Loucy (cell line): ENCODE data around the gene AGR3.

Experiments used
- H2AFZ ChIP-seq: fragments of 200-600 bp; sonication (generic); 2 replicates; pipeline ENCODE4 v1.6.0; 2016; ENCODE audit warnings: antibody characterized with exemption, mild to moderate bottlenecking, low read length, moderate library complexity
- H3F3A ChIP-seq: fragments of 200-600 bp; 2 replicates; pipeline ENCODE4 v1.6.0; 2016; ENCODE audit warnings: antibody characterized with exemption, low read depth, mild to moderate bottlenecking
- H3K27me3 ChIP-seq: fragments of 200-600 bp; sonication (generic); 2 replicates; pipeline ENCODE4 v1.6.1; 2014; ENCODE audit warnings: low read length, mild to moderate bottlenecking; ENCODE audit not compliant: insufficient read depth, poor library complexity, severe bottlenecking
- H3K36me3 ChIP-seq: fragments of 200-600 bp; sonication (generic); 2 replicates; pipeline ENCODE4 v1.6.1; 2016; ENCODE audit warnings: low read length; ENCODE audit not compliant: insufficient read depth
- H3K4me1 ChIP-seq: fragments of 200-600 bp; sonication (generic); 2 replicates; pipeline ENCODE4 v1.5.1; 2014; ENCODE audit warnings: low read length, mild to moderate bottlenecking; ENCODE audit not compliant: insufficient read depth, poor library complexity, severe bottlenecking
- H3K4me2 ChIP-seq: fragments of 200-600 bp; sonication (generic); 2 replicates; pipeline ENCODE4 v1.6.0; 2014; ENCODE audit warnings: antibody characterized with exemption, low read length, low read depth, mild to moderate bottlenecking; ENCODE audit not compliant: poor library complexity, severe bottlenecking
- H3K4me3 ChIP-seq: fragments of 200-600 bp; sonication (generic); 2 replicates; pipeline ENCODE4 v1.5.1; 2014; ENCODE audit warnings: low read length, mild to moderate bottlenecking, mixed read lengths; ENCODE audit not compliant: poor library complexity, severe bottlenecking
- H3K79me2 ChIP-seq: fragments of 200-600 bp; sonication (generic); 2 replicates; pipeline ENCODE4 v1.6.1; 2014; ENCODE audit warnings: low read length; ENCODE audit not compliant: insufficient read depth
- H3K9ac ChIP-seq: fragments of 200-600 bp; sonication (generic); 2 replicates; pipeline ENCODE4 v1.6.0; 2014; ENCODE audit warnings: mild to moderate bottlenecking, low read depth, low read length, moderate library complexity; ENCODE audit not compliant: poor library complexity, severe bottlenecking
- H3K9me2 ChIP-seq: fragments of 200-600 bp; sonication (generic); replicated peaks from 2 replicates; pipeline ENCODE4 v1.6.1; 2016; ENCODE audit warnings: low read depth, low read length, mixed read lengths
- H3K9me3 ChIP-seq: fragments of 200-600 bp; sonication (generic); 2 replicates; pipeline ENCODE4 v1.6.1; 2014; ENCODE audit warnings: mild to moderate bottlenecking, antibody characterized with exemption, low read length, low read depth; ENCODE audit not compliant: insufficient read depth
- H4K20me1 ChIP-seq: fragments of 200-600 bp; sonication (generic); 2 replicates; pipeline ENCODE4 v1.6.0; 2014; ENCODE audit warnings: antibody characterized with exemption, low read length, mild to moderate bottlenecking; ENCODE audit not compliant: insufficient read depth, poor library complexity, severe bottlenecking
- EZH2phosphoT487 ChIP-seq: fragments of 200-600 bp; IDR thresholded peaks from 2 replicates; pipeline ENCODE4 v1.6.1; 2018; ENCODE audit warnings: antibody characterized with exemption, mild to moderate bottlenecking, moderate library complexity, borderline replicate concordance
- TF ChIP-seq, protein P1 (sequence below): fragments of 200-600 bp; sonication (generic); conservative IDR thresholded peaks from 2 replicates; pipeline ENCODE4 v1.5.1; 2014; ENCODE audit warnings: mild to moderate bottlenecking, antibody characterized with exemption, low read length

Gene AGR3

GRCh38 chr7:16849296-16850148, 32.3 kb downstream of the AGR3 start:
- no peaks in the 10 kb centered on the region for H4K20me1 ChIP-seq
- H3K79me2 ChIP-seq, result no peaks in the 10 kb centered on the region
- no peaks in the 10 kb centered on the region for H3K9me3 ChIP-seq
- no peaks in the 10 kb centered on the region for H3K36me3 ChIP-seq
- H3K27me3 ChIP-seq, result no peaks in the 10 kb centered on the region
- no peak overlapping the region for H3K4me2 ChIP-seq
- H3K4me1 ChIP-seq, result peaks cover 10% of the 10 kb centered on the region
- 0 out of 2 replicates have a peak overlapping the region, but pooled peaks have one; percentile 16 for H2AFZ ChIP-seq
- H3K4me3 ChIP-seq, result no peak overlapping the region
- no peak overlapping the region for H3K9ac ChIP-seq
- no peaks in the 10 kb centered on the region for H3K9me2 ChIP-seq
- TF ChIP-seq, protein P1, sequence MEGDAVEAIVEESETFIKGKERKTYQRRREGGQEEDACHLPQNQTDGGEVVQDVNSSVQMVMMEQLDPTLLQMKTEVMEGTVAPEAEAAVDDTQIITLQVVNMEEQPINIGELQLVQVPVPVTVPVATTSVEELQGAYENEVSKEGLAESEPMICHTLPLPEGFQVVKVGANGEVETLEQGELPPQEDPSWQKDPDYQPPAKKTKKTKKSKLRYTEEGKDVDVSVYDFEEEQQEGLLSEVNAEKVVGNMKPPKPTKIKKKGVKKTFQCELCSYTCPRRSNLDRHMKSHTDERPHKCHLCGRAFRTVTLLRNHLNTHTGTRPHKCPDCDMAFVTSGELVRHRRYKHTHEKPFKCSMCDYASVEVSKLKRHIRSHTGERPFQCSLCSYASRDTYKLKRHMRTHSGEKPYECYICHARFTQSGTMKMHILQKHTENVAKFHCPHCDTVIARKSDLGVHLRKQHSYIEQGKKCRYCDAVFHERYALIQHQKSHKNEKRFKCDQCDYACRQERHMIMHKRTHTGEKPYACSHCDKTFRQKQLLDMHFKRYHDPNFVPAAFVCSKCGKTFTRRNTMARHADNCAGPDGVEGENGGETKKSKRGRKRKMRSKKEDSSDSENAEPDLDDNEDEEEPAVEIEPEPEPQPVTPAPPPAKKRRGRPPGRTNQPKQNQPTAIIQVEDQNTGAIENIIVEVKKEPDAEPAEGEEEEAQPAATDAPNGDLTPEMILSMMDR, result no peak
- TF ChIP-seq EZH2phosphoT487, result no peak
- H3F3A ChIP-seq, result no peaks in the 10 kb centered on the region

GRCh38 chr7:16847381-16847860, 34.4 kb downstream of the AGR3 start:
- Histone ChIP-seq H3K79me2 (no peaks in the 10 kb centered on the region), H3K9me2 (no peaks in the 10 kb centered on the region), H3K36me3 (no peaks in the 10 kb centered on the region), H3F3A (no peaks in the 10 kb centered on the region), H3K4me3 (no peak overlapping the region), H3K9me3 (no peaks in the 10 kb centered on the region), H3K4me2 (no peak overlapping the region), H3K9ac (no peak overlapping the region), H2AFZ (0 out of 2 replicates have a peak overlapping the region, but pooled peaks have one; percentile 17), H4K20me1 (no peaks in the 10 kb centered on the region), H3K27me3 (no peaks in the 10 kb centered on the region), H3K4me1 (peaks cover 10% of the 10 kb centered on the region)
- no peak for TF ChIP-seq EZH2phosphoT487
- TF ChIP-seq, protein P1, result no peak

- no peaks in the 10 kb centered on the region for H3K36me3 ChIP-seq
- H3K4me3 ChIP-seq, result no peak overlapping the region
Observed at GRCh38 chr7:16846601-16847165, 35.1 kb downstream of the AGR3 start.

More at GRCh38 chr7:16846601-16847165, 35.1 kb downstream of the AGR3 start:
- Histone ChIP-seq H4K20me1 (no peaks in the 10 kb centered on the region), H3K4me1 (peaks cover 3% of the 10 kb centered on the region), H3K9me2 (no peaks in the 10 kb centered on the region), H3K4me2 (no peak overlapping the region), H3K9ac (no peak overlapping the region), H2AFZ (no peak overlapping the region), H3K9me3 (no peaks in the 10 kb centered on the region), H3K27me3 (no peaks in the 10 kb centered on the region), H3K79me2 (no peaks in the 10 kb centered on the region), H3F3A (no peaks in the 10 kb centered on the region)
- TF ChIP-seq, protein P1, result no peak
- TF ChIP-seq EZH2phosphoT487, result no peak
